GM18526 (cell line): ENCODE data around the gene SLC1A5.

Experiments
- POLR2A ChIP-seq: IDR thresholded peaks from 3 replicates; pipeline ENCODE4 v1.6.1; 2011; ENCODE audit not compliant: insufficient read length; ENCODE audit errors: extremely low read depth

Gene SLC1A5

GRCh38 chr19:46739290-46739771 is 49.1 kb downstream of the SLC1A5 start:
- no peak for TF ChIP-seq POLR2A

GRCh38 chr19:46737761-46738171 is 50.6 kb downstream of the SLC1A5 start:
- TF ChIP-seq POLR2A = no peak

- TF ChIP-seq POLR2A = no peak
These were observed 51.1 kb downstream of the SLC1A5 start for GRCh38 chr19:46737298-46737654.

- no peak for TF ChIP-seq POLR2A
These were observed 51.7 kb downstream of the SLC1A5 start for GRCh38 chr19:46736531-46737297.

GRCh38 chr19:46733690-46734292 is 54.6 kb downstream of the SLC1A5 start:
- no peak for TF ChIP-seq POLR2A

- no peak for TF ChIP-seq POLR2A
These were observed 55.3 kb downstream of the SLC1A5 start for GRCh38 chr19:46732966-46733689.

GRCh38 chr19:46732172-46732938 is 56.0 kb downstream of the SLC1A5 start:
- no peak for TF ChIP-seq POLR2A

- TF ChIP-seq POLR2A = peak; percentile 7
These were observed 56.8 kb downstream of the SLC1A5 start for GRCh38 chr19:46731584-46731983.

- TF ChIP-seq POLR2A = peak; percentile 11
These were observed 57.3 kb downstream of the SLC1A5 start for GRCh38 chr19:46731007-46731501.

- no peak for TF ChIP-seq POLR2A
These were observed 57.8 kb downstream of the SLC1A5 start for GRCh38 chr19:46730595-46730994.

- TF ChIP-seq POLR2A = no peak
These were observed 58.2 kb downstream of the SLC1A5 start for GRCh38 chr19:46730187-46730586.

- TF ChIP-seq POLR2A = no peak
These were observed 58.7 kb downstream of the SLC1A5 start for GRCh38 chr19:46729696-46730095.

- no peak for TF ChIP-seq POLR2A
These were observed 59.6 kb downstream of the SLC1A5 start for GRCh38 chr19:46728693-46729339.

- TF ChIP-seq POLR2A = no peak
These were observed 60.2 kb downstream of the SLC1A5 start for GRCh38 chr19:46728208-46728607.

- TF ChIP-seq POLR2A = no peak
These were observed 60.6 kb downstream of the SLC1A5 start for GRCh38 chr19:46727757-46728156.
